Tibial artery (tissue), 4 donors: ENCODE results near the gene SGMS2.

Source experiments
- DNase-seq, 2 donors: peaks; one replicate each; pipeline ENCODE4 v3.0.0-alpha.2; 2019
- H3K27ac ChIP-seq, 2 donors: fragments of 200-600 bp; sonication (generic) in 1 of 2; 1 replicate in 1 of 2; 2 replicates in 1 of 2; pipeline ENCODE4 v1.5.1; 2018 to 2019; ENCODE audit warnings: mild to moderate bottlenecking in 1 of 2
- H3K27me3 ChIP-seq, 2 donors: fragments of 200-600 bp; sonication (generic) in 1 of 2; one replicate each; pipeline versions ENCODE4 v1.5.1 to v1.6.0; 2016 to 2019
- H3K36me3 ChIP-seq, 3 donors: fragments of 200-600 bp; sonication (generic) in 2 of 3; one replicate each; pipeline ENCODE4 v1.5.1; 2016 to 2019; ENCODE audit warnings: mild to moderate bottlenecking in 2 of 3
- H3K4me1 ChIP-seq, 4 donors: fragments of 200-600 bp; sonication (generic) in 2 of 4; 1 replicate in 3 of 4; 2 replicates in 1 of 4; pipeline ENCODE4 v1.5.1; 2016 to 2019
- H3K4me3 ChIP-seq, 2 donors: fragments of 200-600 bp; sonication (generic) in 1 of 2; 1 replicate in 1 of 2; 2 replicates in 1 of 2; pipeline ENCODE4 v1.5.1; 2018 to 2019; ENCODE audit warnings: mild to moderate bottlenecking in 2 of 2
- H3K9me3 ChIP-seq, 3 donors: fragments of 200-600 bp; sonication (generic) in 1 of 3; one replicate each; pipeline ENCODE4 v1.5.1; 2016 to 2019
- CTCF ChIP-seq, 2 experiments: fragments of 200-600 bp in 1 of 2; fragments of 450-650 bp in 1 of 2; IDR thresholded peaks; one replicate each; pipeline ENCODE4 v1.5.1; 2017 to 2019; ENCODE audit warnings: antibody characterized with exemption in 2 of 2, mild to moderate bottlenecking in 1 of 2, moderate library complexity in 1 of 2
- intact Hi-C: fragments of 100-400 bp; cut with DNase I; formaldehyde crosslinking; loops from one replicate; pipeline ENCODE4 v1.15.0; 2023; ENCODE audit warnings: low total_unique reads

SGMS2 gene

GRCh38 chr4:107885865-107886264 is 61.1 kb downstream of the SGMS2 start:
- DNase-seq = no peak
- H3K27ac ChIP-seq = no peak overlapping the region

GRCh38 chr4:107888237-107888636 is 63.5 kb downstream of the SGMS2 start:
- Histone ChIP-seq H3K4me3 (no peak overlapping the region), H3K36me3 (no peaks in the 10 kb centered on the region), H3K27me3 (no peaks in the 10 kb centered on the region), H3K9me3 (peaks cover 0 to 9% (median 0%) of the 10 kb centered on the region in 3 donors), H3K4me1 (no peaks in the 10 kb centered on the region), H3K27ac (no peak overlapping the region)
- intact Hi-C loops = no loop called here
- no peak for DNase-seq
- TF ChIP-seq CTCF (IDR thresholded peaks at IDR 0.05) = no peak

More at GRCh38 chr4:107885865-107886264, 61.1 kb downstream of the SGMS2 start:
- H3K27me3 ChIP-seq = no peaks in the 10 kb centered on the region
- intact Hi-C loops = no loop called here
- H3K36me3 ChIP-seq = no peaks in the 10 kb centered on the region
- no peaks in the 10 kb centered on the region for H3K4me1 ChIP-seq
- no peak overlapping the region for H3K4me3 ChIP-seq
- TF ChIP-seq CTCF (IDR thresholded peaks at IDR 0.05) = no peak
- peaks cover 0 to 9% (median 0%) of the 10 kb centered on the region in 3 donors for H3K9me3 ChIP-seq

GRCh38 chr4:107890779-107891178 is 66.0 kb downstream of the SGMS2 start:
- peaks cover 0 to 9% (median 0%) of the 10 kb centered on the region in 3 donors for H3K9me3 ChIP-seq

GRCh38 chr4:107891299-107891698 is 66.6 kb downstream of the SGMS2 start:
- Histone ChIP-seq H3K27ac (no peak overlapping the region), H3K36me3 (no peaks in the 10 kb centered on the region), H3K27me3 (no peaks in the 10 kb centered on the region), H3K4me1 (peaks cover 0 to 14% (median 5%) of the 10 kb centered on the region in 4 donors), H3K4me3 (no peak overlapping the region), H3K9me3 (peaks cover 0 to 9% (median 0%) of the 10 kb centered on the region in 3 donors)
- no peak for DNase-seq
- intact Hi-C loops = no loop called here
- no peak for TF ChIP-seq CTCF (IDR thresholded peaks at IDR 0.05)

More at GRCh38 chr4:107890779-107891178, 66.0 kb downstream of the SGMS2 start:
- Histone ChIP-seq H3K4me3 (no peak overlapping the region), H3K27me3 (no peaks in the 10 kb centered on the region), H3K4me1 (peaks cover 0 to 9% (median 1%) of the 10 kb centered on the region in 4 donors), H3K27ac (no peak overlapping the region), H3K36me3 (no peaks in the 10 kb centered on the region)
- no peak for DNase-seq
- TF ChIP-seq CTCF (IDR thresholded peaks at IDR 0.05) = no peak
- intact Hi-C loops = no loop called here

- Histone ChIP-seq H3K9me3 (no peaks in the 10 kb centered on the region), H3K4me3 (no peak overlapping the region), H3K27ac (no peak overlapping the region), H3K27me3 (no peaks in the 10 kb centered on the region), H3K36me3 (no peaks in the 10 kb centered on the region), H3K4me1 (peaks cover 0 to 32% (median 13%) of the 10 kb centered on the region in 4 donors)
- TF ChIP-seq CTCF (IDR thresholded peaks at IDR 0.05) = no peak
- DNase-seq = no peak
- intact Hi-C loops = no loop called here
Observed at GRCh38 chr4:107893171-107894137, 68.7 kb downstream of the SGMS2 start.
